ENCODE measurements around the gene HACE1.

Gene HACE1

DNA sequence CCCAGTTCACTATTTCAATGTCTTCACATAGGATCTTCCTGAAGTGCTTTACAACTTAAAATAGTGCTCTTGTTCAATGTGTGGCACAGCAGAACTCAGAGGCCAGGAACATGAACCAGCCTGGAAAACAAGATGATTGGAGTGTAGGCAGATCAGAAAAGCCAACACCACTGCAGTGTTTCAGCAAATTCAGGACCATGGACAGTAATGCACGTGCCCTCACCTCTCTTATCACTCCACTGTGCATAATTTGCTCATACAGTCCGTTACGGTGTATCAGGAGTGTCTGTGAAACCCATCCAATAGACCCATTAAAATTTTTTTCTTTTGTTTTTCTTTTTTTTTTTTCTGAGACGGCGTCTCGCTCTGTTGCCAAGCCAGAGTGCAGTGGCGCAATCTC, 27.6 kb upstream of the HACE1 start:
- no peak overlapping the region for H3K27ac ChIP-seq
- TF ChIP-seq, protein P1, sequence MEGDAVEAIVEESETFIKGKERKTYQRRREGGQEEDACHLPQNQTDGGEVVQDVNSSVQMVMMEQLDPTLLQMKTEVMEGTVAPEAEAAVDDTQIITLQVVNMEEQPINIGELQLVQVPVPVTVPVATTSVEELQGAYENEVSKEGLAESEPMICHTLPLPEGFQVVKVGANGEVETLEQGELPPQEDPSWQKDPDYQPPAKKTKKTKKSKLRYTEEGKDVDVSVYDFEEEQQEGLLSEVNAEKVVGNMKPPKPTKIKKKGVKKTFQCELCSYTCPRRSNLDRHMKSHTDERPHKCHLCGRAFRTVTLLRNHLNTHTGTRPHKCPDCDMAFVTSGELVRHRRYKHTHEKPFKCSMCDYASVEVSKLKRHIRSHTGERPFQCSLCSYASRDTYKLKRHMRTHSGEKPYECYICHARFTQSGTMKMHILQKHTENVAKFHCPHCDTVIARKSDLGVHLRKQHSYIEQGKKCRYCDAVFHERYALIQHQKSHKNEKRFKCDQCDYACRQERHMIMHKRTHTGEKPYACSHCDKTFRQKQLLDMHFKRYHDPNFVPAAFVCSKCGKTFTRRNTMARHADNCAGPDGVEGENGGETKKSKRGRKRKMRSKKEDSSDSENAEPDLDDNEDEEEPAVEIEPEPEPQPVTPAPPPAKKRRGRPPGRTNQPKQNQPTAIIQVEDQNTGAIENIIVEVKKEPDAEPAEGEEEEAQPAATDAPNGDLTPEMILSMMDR (IDR thresholded peaks at IDR 0.05) = no peak
- TF ChIP-seq ZFX (IDR thresholded peaks at IDR 0.05; ENCODE audit: borderline replicate concordance) = no peak

DNA sequence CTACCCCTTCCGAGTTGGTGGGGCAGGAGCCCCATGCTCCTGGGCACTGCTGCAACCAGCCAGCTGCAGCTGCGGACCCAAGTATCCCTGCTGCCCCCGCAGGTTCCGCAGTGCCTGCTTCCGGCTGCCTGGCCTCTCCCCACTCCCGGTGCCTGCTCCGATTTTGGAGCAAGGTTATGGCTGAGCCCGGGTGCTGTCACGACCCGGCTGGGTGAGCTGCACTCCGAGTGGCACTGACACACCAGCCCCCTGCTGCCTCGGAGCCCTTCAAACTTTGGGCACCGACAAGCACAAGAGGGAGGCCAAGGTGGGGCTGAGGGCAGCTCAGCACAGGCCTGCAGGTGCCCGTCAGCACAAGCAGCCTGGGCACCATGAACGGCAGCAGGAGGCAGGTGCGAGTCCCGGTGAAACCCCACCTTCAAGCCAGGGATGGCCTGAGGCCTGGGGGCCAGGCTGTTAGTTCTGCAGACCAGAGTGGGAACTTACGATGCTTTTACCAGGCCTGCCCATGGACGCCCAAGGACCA, 25.9 kb upstream of the HACE1 start:
- TF ChIP-seq ZFX (IDR thresholded peaks at IDR 0.05; ENCODE audit: borderline replicate concordance) = no peak
- TF ChIP-seq, protein P1 (IDR thresholded peaks at IDR 0.05) = no peak
- no peak overlapping the region for H3K27ac ChIP-seq

DNA sequence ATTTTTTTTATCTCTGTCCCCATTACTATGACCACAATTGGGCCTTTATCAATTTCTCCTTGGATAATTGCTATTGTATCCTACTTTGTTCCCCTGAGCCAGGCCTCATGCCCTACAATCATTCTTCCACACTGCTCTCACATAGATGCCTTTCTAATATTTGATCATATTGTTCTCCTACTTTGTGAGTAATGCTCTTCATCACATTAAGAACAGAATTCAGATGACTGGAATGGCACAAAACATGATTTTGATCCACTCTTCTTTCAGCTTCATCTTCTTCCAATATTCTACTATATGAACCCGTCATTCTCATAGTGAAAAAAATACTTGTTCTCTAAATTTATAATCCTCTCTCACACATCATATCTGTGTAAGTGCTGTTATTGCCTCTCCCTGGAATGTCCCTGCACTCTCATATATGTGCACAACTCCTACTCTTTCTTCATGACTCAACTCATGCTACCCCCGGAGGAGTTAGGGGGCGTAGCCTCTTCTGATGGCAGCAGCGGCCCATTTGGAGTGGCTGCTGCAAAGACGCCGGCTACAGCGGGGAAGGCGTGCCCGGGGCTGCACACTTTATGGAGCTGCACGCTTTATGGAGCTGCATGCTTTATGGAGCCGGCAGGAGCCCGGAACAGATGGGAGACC, 25.3 kb upstream of the HACE1 start:
- TF ChIP-seq, protein P1 (IDR thresholded peaks at IDR 0.05) = no peak
- TF ChIP-seq ZFX (IDR thresholded peaks at IDR 0.05; ENCODE audit: borderline replicate concordance) = no peak
- H3K27ac ChIP-seq = no peak overlapping the region

DNA sequence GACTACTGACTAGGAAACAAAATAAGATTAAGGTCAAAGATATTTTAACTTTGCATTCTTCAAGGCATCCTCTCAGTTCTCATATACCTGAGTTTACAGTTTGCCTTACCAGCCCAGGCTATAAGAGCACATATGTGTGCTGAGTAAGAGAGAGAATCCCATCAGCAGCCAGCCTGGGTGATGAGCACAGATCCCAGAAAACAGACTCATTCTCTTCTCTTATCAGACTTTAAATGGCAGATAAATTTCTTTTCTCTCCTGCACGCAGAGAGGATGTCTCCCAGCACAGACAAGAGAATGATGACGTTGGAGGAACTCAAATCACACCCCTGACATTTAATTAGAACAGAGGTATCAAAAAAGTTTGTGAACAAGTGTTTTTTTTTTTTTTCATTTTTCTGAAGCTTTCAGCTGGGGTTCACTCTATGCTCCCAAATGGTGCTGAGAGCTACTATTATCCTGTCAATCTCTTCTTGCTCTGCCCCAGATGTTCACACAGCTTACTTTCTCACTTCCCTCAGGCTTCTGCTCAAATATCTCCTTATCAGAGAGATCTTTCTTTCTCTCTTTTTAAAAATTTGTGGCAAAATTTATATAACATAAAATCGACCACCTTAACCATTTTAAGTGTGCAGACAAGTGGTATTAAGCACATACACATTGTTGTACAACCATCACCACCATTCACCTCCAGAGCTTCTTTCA, 22.4 kb upstream of the HACE1 start:
- H3K27ac ChIP-seq = no peak overlapping the region
- no peak for TF ChIP-seq ZFX (IDR thresholded peaks at IDR 0.05; ENCODE audit: borderline replicate concordance)
- TF ChIP-seq, protein P1 (IDR thresholded peaks at IDR 0.05) = no peak

DNA sequence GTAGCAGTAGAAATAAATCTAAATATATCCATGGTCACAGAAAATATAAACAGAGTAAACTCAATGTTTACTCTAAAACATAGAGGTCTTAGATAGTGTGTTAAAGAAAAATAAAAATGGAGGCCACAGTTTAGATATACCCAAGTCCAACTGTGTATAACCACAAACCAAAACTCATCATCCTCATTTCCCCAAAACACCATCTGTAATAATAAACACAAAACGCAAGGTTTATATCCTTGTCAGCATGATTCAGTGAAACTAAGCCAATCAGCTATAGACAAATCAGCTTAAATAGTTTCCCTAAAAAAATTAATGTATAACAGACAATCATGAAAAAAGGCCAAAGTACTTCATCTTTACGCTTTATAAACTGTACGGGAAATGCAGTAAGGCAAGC, 2.7 kb upstream of the HACE1 start:
- TF ChIP-seq, protein P1 (IDR thresholded peaks at IDR 0.05) = no peak
- TF ChIP-seq ZFX (IDR thresholded peaks at IDR 0.05; ENCODE audit: borderline replicate concordance) = no peak
- H3K27ac ChIP-seq = no peak overlapping the region

DNA sequence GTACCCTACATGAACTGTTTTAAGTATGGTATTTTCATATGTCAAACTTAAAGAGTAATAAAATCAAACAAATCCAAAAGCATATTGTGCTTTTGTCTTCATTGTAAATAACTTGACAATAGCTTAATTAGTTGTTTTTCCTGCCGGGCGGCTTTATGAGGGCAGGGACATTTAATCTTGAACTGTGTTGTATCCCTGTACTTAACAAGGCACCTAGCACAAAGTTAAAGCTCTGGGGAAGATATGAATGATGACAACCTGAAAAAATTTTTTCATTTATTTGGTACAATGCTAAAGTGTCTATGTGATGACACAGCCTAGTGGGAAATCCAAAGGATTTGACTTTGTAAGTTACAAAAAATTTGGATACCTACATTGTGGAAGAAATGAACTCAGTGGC, 502 bp upstream of the HACE1 start:
- H3K27ac ChIP-seq = peak overlapping the region; percentile 64
- TF ChIP-seq ZFX (IDR thresholded peaks at IDR 0.05; ENCODE audit: borderline replicate concordance) = no peak
- TF ChIP-seq, protein P1 (IDR thresholded peaks at IDR 0.05) = no peak

DNA sequence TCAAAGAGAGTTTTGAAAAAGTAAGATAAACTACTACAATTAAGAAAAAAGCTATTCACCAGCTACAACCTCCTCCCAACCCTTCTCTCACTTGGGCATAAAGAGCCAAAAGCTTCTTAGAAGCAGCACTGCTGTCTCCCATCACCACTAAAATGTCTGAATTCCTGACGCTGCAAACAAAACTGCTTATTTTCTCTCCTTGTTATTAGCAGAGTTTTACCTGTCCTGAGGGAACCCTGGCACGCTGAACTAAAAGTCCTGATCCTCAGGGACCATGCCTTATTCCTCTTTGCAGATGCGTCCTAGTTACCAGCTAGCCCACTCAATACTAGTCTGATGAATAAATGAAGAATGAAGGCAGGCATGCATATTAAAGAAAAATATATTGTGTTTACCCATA, 1.1 kb downstream of the HACE1 start:
- peak overlapping the region; percentile 64; the same call in 1 of the 2 replicates for H3K27ac ChIP-seq
- TF ChIP-seq, protein P1 (IDR thresholded peaks at IDR 0.05) = no peak
- no peak for TF ChIP-seq ZFX (IDR thresholded peaks at IDR 0.05; ENCODE audit: borderline replicate concordance)

Data from 22Rv1 (cell line).